H9 (cell line): ENCODE measurements around the gene RASL10B. TPM values are rescaled to one million over a fixed set of nuclear protein-coding genes. Genes with fewer than 3 reads are reported as not detected.

Experiments used
- DNase-seq: peaks from one replicate; pipeline ENCODE4 v3.0.0-alpha.2; 2017
- H2AFZ ChIP-seq: one replicate; pipeline ENCODE4 v1.6.1; 2013; ENCODE audit warnings: mild to moderate bottlenecking, low read length, control low read depth, moderate library complexity
- H2AK5ac ChIP-seq: 2 replicates; pipeline ENCODE4 v1.6.1; 2013; ENCODE audit warnings: low read length, control low read depth, mixed read lengths; ENCODE audit not compliant: insufficient read length
- H2BK120ac ChIP-seq: one replicate; pipeline ENCODE4 v1.6.1; 2013; ENCODE audit warnings: low read depth, mild to moderate bottlenecking, low read length, control low read depth, inconsistent platforms; ENCODE audit not compliant: poor library complexity, severe bottlenecking
- H2BK12ac ChIP-seq: 2 replicates; pipeline ENCODE4 v1.6.1; 2013; ENCODE audit warnings: low read length, control low read depth, mixed read lengths, low read depth; ENCODE audit not compliant: insufficient read length
- H2BK15ac ChIP-seq: 2 replicates; pipeline ENCODE4 v1.6.1; 2013; ENCODE audit warnings: low read depth, low read length, control low read depth
- H2BK20ac ChIP-seq: one replicate; pipeline ENCODE4 v1.6.1; 2013; ENCODE audit warnings: low read depth, mild to moderate bottlenecking, low read length, control low read depth, inconsistent platforms; ENCODE audit not compliant: poor library complexity, severe bottlenecking
- H2BK5ac ChIP-seq: 2 replicates; pipeline ENCODE4 v1.6.1; 2013; ENCODE audit warnings: low read length, control low read depth, mixed read lengths; ENCODE audit not compliant: insufficient read length
- H3K14ac ChIP-seq: 2 replicates; pipeline ENCODE4 v1.6.1; 2013; ENCODE audit warnings: low read length, control low read depth; ENCODE audit not compliant: insufficient read depth
- H3K18ac ChIP-seq: 2 replicates; pipeline ENCODE4 v1.6.1; 2013; ENCODE audit warnings: low read depth, mild to moderate bottlenecking, mixed read lengths, low read length, control low read depth; ENCODE audit not compliant: insufficient read length
- H3K23ac ChIP-seq: 2 replicates; pipeline ENCODE4 v1.6.1; 2013; ENCODE audit warnings: low read length, control low read depth, mixed read lengths, low read depth; ENCODE audit not compliant: insufficient read length
- H3K23me2 ChIP-seq: 2 replicates; pipeline ENCODE4 v1.6.1; 2013; ENCODE audit warnings: low read depth, mild to moderate bottlenecking, mixed read lengths, low read length, control low read depth; ENCODE audit not compliant: insufficient read length, poor library complexity, severe bottlenecking
- H3K27ac ChIP-seq: 2 replicates; pipeline ENCODE4 v1.5.1; 2013; ENCODE audit warnings: low read length, control low read depth, mixed read lengths, low read depth; ENCODE audit not compliant: insufficient read length
- H3K27me3 ChIP-seq: 2 replicates; pipeline ENCODE4 v1.6.1; 2013; ENCODE audit warnings: low read length, control low read depth, inconsistent platforms; ENCODE audit not compliant: insufficient read depth
- H3K4ac ChIP-seq: 2 replicates; pipeline ENCODE4 v1.6.1; 2013; ENCODE audit warnings: low read depth, mild to moderate bottlenecking, control low read depth, inconsistent platforms, low read length, moderate library complexity
- H3K4me1 ChIP-seq: 2 replicates; pipeline ENCODE4 v1.6.1; 2013; ENCODE audit warnings: low read length, control low read depth, inconsistent platforms; ENCODE audit not compliant: insufficient read depth
- H3K4me2 ChIP-seq: 2 replicates; pipeline ENCODE4 v1.6.1; 2013; ENCODE audit warnings: low read length, control low read depth, mixed read lengths; ENCODE audit not compliant: insufficient read length, insufficient read depth
- H3K56ac ChIP-seq: 2 replicates; pipeline ENCODE4 v1.6.1; 2013; ENCODE audit warnings: low read depth, mild to moderate bottlenecking, mixed read lengths, low read length, control low read depth; ENCODE audit not compliant: insufficient read length
- H3K79me1 ChIP-seq: 2 replicates; pipeline ENCODE4 v1.6.1; 2013; ENCODE audit warnings: low read depth, mild to moderate bottlenecking, moderate library complexity, low read length, control low read depth, inconsistent platforms; ENCODE audit not compliant: insufficient read depth, poor library complexity, severe bottlenecking
- H3K79me2 ChIP-seq: 2 replicates; pipeline ENCODE4 v1.6.1; 2013; ENCODE audit warnings: low read length, control low read depth, inconsistent platforms; ENCODE audit not compliant: insufficient read depth
- H3K9ac ChIP-seq: 2 replicates; pipeline ENCODE4 v1.6.1; 2013; ENCODE audit warnings: low read length, control low read depth, mixed read lengths; ENCODE audit not compliant: insufficient read length; ENCODE audit errors: extremely low read depth
- H3K9me3 ChIP-seq: one replicate; pipeline ENCODE4 v1.6.1; 2013; ENCODE audit warnings: low read depth, low read length, inconsistent platforms; ENCODE audit not compliant: control insufficient read depth
- H3T11ph ChIP-seq: one replicate; pipeline ENCODE4 v1.6.1; 2013; ENCODE audit warnings: mild to moderate bottlenecking, low read length, control low read depth, inconsistent platforms
- H4K20me1 ChIP-seq: one replicate; pipeline ENCODE4 v1.6.1; 2013; ENCODE audit not compliant: control insufficient read depth, insufficient read length, insufficient read depth
- H4K5ac ChIP-seq: 2 replicates; pipeline ENCODE4 v1.6.1; 2013; ENCODE audit warnings: low read depth, mild to moderate bottlenecking, mixed read lengths, low read length, control low read depth; ENCODE audit not compliant: insufficient read length
- H4K8ac ChIP-seq: replicated peaks from 2 replicates; pipeline ENCODE4 v1.6.1; 2013; ENCODE audit warnings: low read length, control low read depth, mixed read lengths, low read depth; ENCODE audit not compliant: insufficient read length
- H4K91ac ChIP-seq: 2 replicates; pipeline ENCODE4 v1.6.1; 2013; ENCODE audit warnings: low read depth, mild to moderate bottlenecking, moderate library complexity, mixed read lengths, low read length, control low read depth; ENCODE audit not compliant: insufficient read length
- H3K27ac Mint-ChIP-seq, 3 experiments: 2 replicates in 2 of 3; 3 replicates in 1 of 3; pipeline ENCODE4 v1.8.0; 2020 to 2021; ENCODE audit warnings: mixed read lengths in 3 of 3, mild to moderate bottlenecking in 1 of 3, moderate library complexity in 1 of 3
- H3K27me3 Mint-ChIP-seq: 2 replicates; pipeline ENCODE4 v1.8.0; 2021; ENCODE audit warnings: low read depth, mild to moderate bottlenecking, moderate library complexity, mixed read lengths
- H3K36me3 Mint-ChIP-seq, 3 experiments: 2 replicates in 2 of 3; 3 replicates in 1 of 3; pipeline ENCODE4 v1.8.0; 2020 to 2021; ENCODE audit warnings: low read depth in 3 of 3, mixed read lengths in 3 of 3; ENCODE audit not compliant: insufficient read depth in 1 of 3
- H3K4me1 Mint-ChIP-seq, 2 experiments: 2 replicates each; pipeline ENCODE4 v1.8.0; 2020; ENCODE audit warnings: mixed read lengths in 2 of 2
- H3K4me3 Mint-ChIP-seq, 2 experiments: 2 replicates in 1 of 2; 3 replicates in 1 of 2; pipeline ENCODE4 v1.8.0; 2020 to 2021; ENCODE audit warnings: mild to moderate bottlenecking in 2 of 2, mixed read lengths in 2 of 2, moderate library complexity in 1 of 2
- H3K9me3 Mint-ChIP-seq, 2 experiments: 2 replicates in 1 of 2; 3 replicates in 1 of 2; pipeline ENCODE4 v1.8.0; 2020; ENCODE audit warnings: mild to moderate bottlenecking in 2 of 2, mixed read lengths in 2 of 2, moderate library complexity in 1 of 2
- WGBS: extraction: QIAGEN DNeasy Blood & Tissue Kit; methylation state at CpG from one replicate; pipeline ENCODE4 v1.1.7; 2013; ENCODE audit warnings: missing lambda C conversion rate, low lambda C conversion rate, mixed read lengths; ENCODE audit not compliant: insufficient read length; ENCODE audit errors: extremely low coverage; 5-methylcytosine and 5-hydroxymethylcytosine counted together
- total RNA-seq: library from RNA; stranded (reverse); gene quantifications from 2 replicates; pipeline ENCODE4 v1.2.1, GENCODE V29; 2021
- TF ChIP-seq, protein P1 (sequence below): fragments of 200-600 bp; sonication (generic); conservative IDR thresholded peaks from 3 replicates; pipeline ENCODE4 v1.8.0; 2021; ENCODE audit warnings: antibody characterized with exemption, mild to moderate bottlenecking

RASL10B gene
- total RNA-seq, 1 experiment from 2014 or later = 15.9 TPM

DNA sequence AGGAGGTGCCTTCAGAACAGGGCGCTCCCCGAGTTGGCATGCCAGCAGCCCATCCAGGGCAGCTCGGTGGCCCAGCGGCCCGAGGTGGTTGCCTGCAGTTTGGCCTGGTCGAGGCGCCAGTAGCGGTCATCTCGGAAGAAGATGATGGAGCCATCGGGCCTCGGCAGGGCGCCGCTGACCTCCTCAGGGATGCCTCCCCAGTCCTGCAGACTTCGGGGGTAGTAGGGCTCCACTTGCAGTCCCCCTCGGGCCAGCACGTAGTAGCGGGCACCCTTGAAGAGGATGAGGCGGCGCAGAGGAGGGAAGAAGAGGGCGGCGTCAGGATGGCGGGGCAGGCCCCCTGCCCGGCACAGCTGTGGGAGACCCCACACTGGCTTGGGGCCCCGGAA, 35.0 kb downstream of the RASL10B start:
- Mint-ChIP-seq H3K4me1 (peaks cover 14 to 17% of the 10 kb centered on the region in 2 experiments), H3K36me3 (no peaks in the 10 kb centered on the region; a peak in 2 of 7 replicates), H3K27ac (no peak overlapping the region), H3K4me3 (no peak overlapping the region), H3K27me3 (peaks cover 26% of the 10 kb centered on the region), H3K9me3 (no peaks in the 10 kb centered on the region; a peak in 3 of 5 replicates)
- H3K27me3 ChIP-seq = peaks cover 2% of the 10 kb centered on the region; the same call in 1 of the 2 replicates
- WGBS = no CpG with 5 or more reads among the region's 24 CpGs
- peaks cover 5% of the 10 kb centered on the region for H3K23me2 ChIP-seq
- no peak overlapping the region for H2BK20ac ChIP-seq
- no peak overlapping the region for H2BK120ac ChIP-seq
- H2BK15ac ChIP-seq = no peak overlapping the region
- no peak overlapping the region for H3T11ph ChIP-seq
- H4K8ac ChIP-seq = no peak overlapping the region
- H3K9me3 ChIP-seq = no peaks in the 10 kb centered on the region
- no peak overlapping the region for H2BK5ac ChIP-seq
- no peak overlapping the region for H3K23ac ChIP-seq
- H3K4me2 ChIP-seq = no peak overlapping the region
- no peak for DNase-seq
- no peaks in the 10 kb centered on the region for H4K20me1 ChIP-seq
- no peaks in the 10 kb centered on the region; the same call in 1 of the 2 replicates for H3K4me1 ChIP-seq
- no peak overlapping the region for H3K18ac ChIP-seq
- H3K27ac ChIP-seq = no peak overlapping the region
- no peak overlapping the region for H3K4ac ChIP-seq
- TF ChIP-seq, protein P1, sequence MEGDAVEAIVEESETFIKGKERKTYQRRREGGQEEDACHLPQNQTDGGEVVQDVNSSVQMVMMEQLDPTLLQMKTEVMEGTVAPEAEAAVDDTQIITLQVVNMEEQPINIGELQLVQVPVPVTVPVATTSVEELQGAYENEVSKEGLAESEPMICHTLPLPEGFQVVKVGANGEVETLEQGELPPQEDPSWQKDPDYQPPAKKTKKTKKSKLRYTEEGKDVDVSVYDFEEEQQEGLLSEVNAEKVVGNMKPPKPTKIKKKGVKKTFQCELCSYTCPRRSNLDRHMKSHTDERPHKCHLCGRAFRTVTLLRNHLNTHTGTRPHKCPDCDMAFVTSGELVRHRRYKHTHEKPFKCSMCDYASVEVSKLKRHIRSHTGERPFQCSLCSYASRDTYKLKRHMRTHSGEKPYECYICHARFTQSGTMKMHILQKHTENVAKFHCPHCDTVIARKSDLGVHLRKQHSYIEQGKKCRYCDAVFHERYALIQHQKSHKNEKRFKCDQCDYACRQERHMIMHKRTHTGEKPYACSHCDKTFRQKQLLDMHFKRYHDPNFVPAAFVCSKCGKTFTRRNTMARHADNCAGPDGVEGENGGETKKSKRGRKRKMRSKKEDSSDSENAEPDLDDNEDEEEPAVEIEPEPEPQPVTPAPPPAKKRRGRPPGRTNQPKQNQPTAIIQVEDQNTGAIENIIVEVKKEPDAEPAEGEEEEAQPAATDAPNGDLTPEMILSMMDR = no peak
- H3K14ac ChIP-seq = no peak overlapping the region
- no peak overlapping the region for H4K91ac ChIP-seq
- H3K56ac ChIP-seq = no peak overlapping the region
- no peaks in the 10 kb centered on the region for H3K79me2 ChIP-seq
- no peak overlapping the region for H3K9ac ChIP-seq
- no peaks in the 10 kb centered on the region for H3K79me1 ChIP-seq
- H2BK12ac ChIP-seq = no peak overlapping the region
- no peak overlapping the region for H4K5ac ChIP-seq
- no peak overlapping the region for H2AK5ac ChIP-seq
- no peak overlapping the region for H2AFZ ChIP-seq
